HCT116 (cell line): ENCODE measurements around the gene CUL9. TPM values are rescaled to one million over a fixed set of nuclear protein-coding genes. Genes with fewer than 3 reads are reported as not detected.

Source experiments
- ATAC-seq: fragments of 200-7000 bp; cut with Tn5 transposase; 2 replicates; pipeline ENCODE4 v1.9.1; 2020; ENCODE audit warnings: mild to moderate bottlenecking, moderate library complexity
- BruUV-seq: library from RNA; stranded (reverse); fragments of 400-500 nt; replicated peaks from 2 replicates; lab custom pipeline; 2021; lab: Mats Ljungman, UMichigan
- CTCF ChIA-PET: fragments of 300-600 bp; sonication (Branson Sonifier 250); formaldehyde crosslinking; loops from one replicate; lab custom pipeline; 2021; ENCODE audit warnings: antibody characterized with exemption; lab: Charles Lee
- POLR2A ChIA-PET: fragments of 300-600, 350-600 bp; sonication (Branson Sonifier 250); formaldehyde crosslinking; loops from one replicate; lab custom pipeline; 2021; ENCODE audit warnings: antibody characterized with exemption; lab: Charles Lee
- RAD21 ChIA-PET, 2 experiments: fragments of 300-600 bp; sonication (Branson Sonifier 250); formaldehyde crosslinking; loops; one replicate each; lab custom pipeline; 2023; ENCODE audit warnings: low total read pairs in 2 of 2; ENCODE audit not compliant: uncharacterized antibody in 2 of 2, unreplicated experiment in 2 of 2, low non-redundant PET in 1 of 2; lab: Charles Lee
- DNase-seq: peaks from one replicate; pipeline ENCODE4 v3.0.0-alpha.2; 2010; ENCODE audit warnings: low read depth, low spot score
- H2AFZ ChIP-seq: fragments of 200-600 bp; shearing (Covaris generic), sonication (generic); 2 replicates; pipeline ENCODE4 v1.6.1; 2017; ENCODE audit warnings: low read depth, mixed run types, mixed read lengths, antibody characterized with exemption, low read length; ENCODE audit not compliant: poor library complexity, severe bottlenecking
- H3K27ac ChIP-seq: 2 replicates; pipeline ENCODE4 v1.5.1; 2012; ENCODE audit warnings: low read depth, low read length
- H3K27me3 ChIP-seq: fragments of 200-600 bp; sonication (generic); 2 replicates; pipeline ENCODE4 v1.6.1; 2016; ENCODE audit warnings: mixed run types, low read length, mixed read lengths; ENCODE audit not compliant: insufficient read depth
- H3K36me3 ChIP-seq, 2 experiments: fragments of 200-500 bp in 1 of 2; fragments of 200-600 bp in 1 of 2; sonication (Bioruptor generic) in 1 of 2; sonication (generic) in 1 of 2; 2 replicates each; pipeline versions ENCODE4 v1.5.1 to v1.6.1; 2014 to 2016; ENCODE audit warnings: low read length in 2 of 2, inconsistent platforms in 1 of 2, mixed read lengths in 1 of 2, mixed run types in 1 of 2; ENCODE audit not compliant: insufficient read depth in 2 of 2, control insufficient read depth in 1 of 2
- H3K4me1 ChIP-seq, 2 experiments: fragments of 200-600 bp in 1 of 2; sonication (generic) in 1 of 2; 2 replicates each; pipeline versions ENCODE4 v1.5.1 to v1.6.1; 2012 to 2017; ENCODE audit warnings: low read length in 2 of 2, inconsistent platforms in 1 of 2, mild to moderate bottlenecking in 1 of 2, mixed read lengths in 1 of 2, mixed run types in 1 of 2, moderate library complexity in 1 of 2; ENCODE audit not compliant: insufficient read depth in 2 of 2, control insufficient read depth in 1 of 2
- H3K4me2 ChIP-seq: fragments of 200-600 bp; sonication (generic); 2 replicates; pipeline ENCODE4 v1.6.1; 2017; ENCODE audit warnings: mixed run types, low read length, mixed read lengths
- H3K4me3 ChIP-seq, 2 experiments: fragments of 200-600 bp in 1 of 2; sonication (generic) in 1 of 2; replicated peaks in 1 of 2; 2 replicates each; pipeline ENCODE4 v1.5.1; 2011 to 2016; ENCODE audit warnings: low read length in 2 of 2, control low read depth in 1 of 2, low read depth in 1 of 2, mild to moderate bottlenecking in 1 of 2, mixed read lengths in 1 of 2, mixed run types in 1 of 2
- H3K79me2 ChIP-seq: fragments of 200-600 bp; sonication (generic); 2 replicates; pipeline ENCODE4 v1.6.1; 2017; ENCODE audit warnings: mild to moderate bottlenecking, mixed run types, low read length, moderate library complexity, mixed read lengths; ENCODE audit not compliant: insufficient read depth
- H3K9ac ChIP-seq: fragments of 200-600 bp; sonication (generic); 2 replicates; pipeline ENCODE4 v1.6.1; 2016; ENCODE audit warnings: low read length, mixed read lengths
- H3K9me2 ChIP-seq: fragments of 200-600 bp; sonication (generic), shearing (Covaris generic); 2 replicates; pipeline ENCODE4 v1.6.1; 2017; ENCODE audit warnings: mixed run types, mild to moderate bottlenecking, moderate library complexity; ENCODE audit not compliant: insufficient read depth
- H3K9me3 ChIP-seq, 2 experiments: fragments of 200-500 bp in 1 of 2; fragments of 200-600 bp in 1 of 2; sonication (Bioruptor generic) in 1 of 2; sonication (generic) in 1 of 2; 2 replicates each; pipeline ENCODE4 v1.6.1; 2014 to 2017; ENCODE audit warnings: low read length in 2 of 2, mixed read lengths in 2 of 2, inconsistent platforms in 1 of 2, low read depth in 1 of 2, mild to moderate bottlenecking in 1 of 2, mixed run types in 1 of 2, moderate library complexity in 1 of 2; ENCODE audit not compliant: control insufficient read depth in 1 of 2, insufficient read depth in 1 of 2
- H4K20me1 ChIP-seq: fragments of 200-600 bp; sonication (generic), shearing (Covaris generic); 2 replicates; pipeline ENCODE4 v1.6.1; 2017; ENCODE audit warnings: mixed run types, mild to moderate bottlenecking, moderate library complexity; ENCODE audit not compliant: insufficient read depth
- CBX3 ChIP-seq: IDR thresholded peaks from 2 replicates; pipeline ENCODE4 v1.6.1; 2012; ENCODE audit warnings: low read depth
- EGR1 ChIP-seq: IDR thresholded peaks from 2 replicates; pipeline ENCODE4 v1.6.1; 2012; ENCODE audit warnings: low read depth
- POLR2A ChIP-seq: IDR thresholded peaks from 2 replicates; pipeline ENCODE4 v1.7.0; 2011; ENCODE audit warnings: borderline replicate concordance; ENCODE audit not compliant: insufficient read depth, insufficient read length; ENCODE audit errors: extremely low read depth
- RAD21 ChIP-seq: IDR thresholded peaks from 2 replicates; pipeline ENCODE4 v1.6.1; 2012; ENCODE audit warnings: low read depth, mild to moderate bottlenecking
- SIN3A ChIP-seq: IDR thresholded peaks from 2 replicates; pipeline ENCODE4 v1.6.1; 2012; ENCODE audit warnings: low read depth
- SP1 ChIP-seq: IDR thresholded peaks from 2 replicates; pipeline ENCODE4 v1.6.1; 2012; ENCODE audit warnings: low read depth
- SRF ChIP-seq: IDR thresholded peaks from 2 replicates; pipeline ENCODE4 v1.6.1; 2012; ENCODE audit warnings: low read depth
- TCF7L2 ChIP-seq: IDR thresholded peaks from 2 replicates; pipeline ENCODE4 v1.7.0; 2011; ENCODE audit warnings: borderline replicate concordance, inconsistent platforms; ENCODE audit not compliant: insufficient read depth, insufficient read length; ENCODE audit errors: extremely low read depth
- YY1 ChIP-seq: IDR thresholded peaks from 2 replicates; pipeline ENCODE4 v1.6.1; 2011; ENCODE audit warnings: low read length, low read depth, moderate library complexity, mild to moderate bottlenecking; ENCODE audit not compliant: insufficient replicate concordance; ENCODE audit errors: extremely low read depth
- intact Hi-C: fragments of 100-400 bp; cut with micrococcal nuclease; formaldehyde crosslinking; loops from 2 replicates; pipeline ENCODE4 v1.10.0; 2022
- total RNA-seq: library from RNA; stranded (reverse); gene quantifications from one replicate; pipeline ENCODE4 v1.2.1, GENCODE V29; 2021; ENCODE audit not compliant: unreplicated experiment
- TF ChIP-seq, protein P1 (sequence below): IDR thresholded peaks from 2 replicates; pipeline ENCODE4 v1.6.1; 2012; ENCODE audit warnings: low read depth
- TF ChIP-seq, protein P2 (sequence below): IDR thresholded peaks from 2 replicates; pipeline ENCODE4 v1.6.1; 2012
- TF ChIP-seq, protein P3 (sequence below): IDR thresholded peaks from 2 replicates; pipeline ENCODE4 v1.6.1; 2012
- TF ChIP-seq, protein P4 (sequence below): IDR thresholded peaks from 2 replicates; pipeline ENCODE4 v1.6.1; 2011; ENCODE audit warnings: mild to moderate bottlenecking, low read length, moderate library complexity; ENCODE audit not compliant: insufficient replicate concordance; ENCODE audit errors: extremely low read depth

Gene CUL9
- total RNA-seq, 1 experiment from 2014 or later = 36.5 TPM

DNA sequence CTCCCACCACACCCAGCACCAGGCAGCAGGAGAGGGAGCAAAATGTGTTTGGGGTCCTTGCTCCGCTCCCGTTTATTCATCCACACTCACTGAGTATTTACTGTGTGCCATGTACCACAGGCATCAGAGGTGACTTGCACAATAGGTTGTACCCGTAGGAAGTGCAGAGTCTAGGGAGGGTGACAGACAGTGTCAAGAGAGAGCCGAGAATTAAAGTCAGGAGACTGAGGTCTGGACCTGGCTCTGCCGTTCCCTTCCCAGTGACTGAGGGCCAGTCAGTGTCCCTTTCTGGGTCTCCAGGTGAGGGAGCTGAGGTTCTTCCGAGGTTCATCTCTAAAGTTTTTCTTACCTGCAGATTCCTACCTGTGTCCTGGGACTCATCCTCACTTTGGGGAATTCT, 83.6 kb downstream of the CUL9 start:
- Histone ChIP-seq H3K27me3 (no peaks in the 10 kb centered on the region), H3K36me3 (no peaks in the 10 kb centered on the region), H3K4me1 (no peaks in the 10 kb centered on the region), H3K4me2 (no peak overlapping the region), H3K4me3 (no peak overlapping the region), H2AFZ (no peak overlapping the region), H3K9me2 (no peaks in the 10 kb centered on the region), H3K9ac (no peak overlapping the region), H3K9me3 (no peaks in the 10 kb centered on the region), H3K79me2 (no peaks in the 10 kb centered on the region), H4K20me1 (no peaks in the 10 kb centered on the region), H3K27ac (no peak overlapping the region)
- RAD21 ChIA-PET = no interaction called here
- ATAC-seq = no peak
- POLR2A ChIA-PET = no interaction called here
- intact Hi-C loops = no loop called here
- CTCF ChIA-PET = interaction anchor here (1.6 to 1.7 kb wide), 2 partner anchors 69 to 241 kb away, joined by 4 read pairs; no protein-coding TSS in a partner anchor
- TF ChIP-seq RAD21 = peak; percentile 22; the same call in 1 of the 2 replicates
- TF ChIP-seq, protein P1, sequence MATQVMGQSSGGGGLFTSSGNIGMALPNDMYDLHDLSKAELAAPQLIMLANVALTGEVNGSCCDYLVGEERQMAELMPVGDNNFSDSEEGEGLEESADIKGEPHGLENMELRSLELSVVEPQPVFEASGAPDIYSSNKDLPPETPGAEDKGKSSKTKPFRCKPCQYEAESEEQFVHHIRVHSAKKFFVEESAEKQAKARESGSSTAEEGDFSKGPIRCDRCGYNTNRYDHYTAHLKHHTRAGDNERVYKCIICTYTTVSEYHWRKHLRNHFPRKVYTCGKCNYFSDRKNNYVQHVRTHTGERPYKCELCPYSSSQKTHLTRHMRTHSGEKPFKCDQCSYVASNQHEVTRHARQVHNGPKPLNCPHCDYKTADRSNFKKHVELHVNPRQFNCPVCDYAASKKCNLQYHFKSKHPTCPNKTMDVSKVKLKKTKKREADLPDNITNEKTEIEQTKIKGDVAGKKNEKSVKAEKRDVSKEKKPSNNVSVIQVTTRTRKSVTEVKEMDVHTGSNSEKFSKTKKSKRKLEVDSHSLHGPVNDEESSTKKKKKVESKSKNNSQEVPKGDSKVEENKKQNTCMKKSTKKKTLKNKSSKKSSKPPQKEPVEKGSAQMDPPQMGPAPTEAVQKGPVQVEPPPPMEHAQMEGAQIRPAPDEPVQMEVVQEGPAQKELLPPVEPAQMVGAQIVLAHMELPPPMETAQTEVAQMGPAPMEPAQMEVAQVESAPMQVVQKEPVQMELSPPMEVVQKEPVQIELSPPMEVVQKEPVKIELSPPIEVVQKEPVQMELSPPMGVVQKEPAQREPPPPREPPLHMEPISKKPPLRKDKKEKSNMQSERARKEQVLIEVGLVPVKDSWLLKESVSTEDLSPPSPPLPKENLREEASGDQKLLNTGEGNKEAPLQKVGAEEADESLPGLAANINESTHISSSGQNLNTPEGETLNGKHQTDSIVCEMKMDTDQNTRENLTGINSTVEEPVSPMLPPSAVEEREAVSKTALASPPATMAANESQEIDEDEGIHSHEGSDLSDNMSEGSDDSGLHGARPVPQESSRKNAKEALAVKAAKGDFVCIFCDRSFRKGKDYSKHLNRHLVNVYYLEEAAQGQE = no peak
- DNase-seq = no peak
- BruUV-seq = no TSS peak

- intact Hi-C loops = no loop called here
- H3K27ac ChIP-seq = no peak overlapping the region
- H3K27me3 ChIP-seq = no peaks in the 10 kb centered on the region
- H4K20me1 ChIP-seq = no peaks in the 10 kb centered on the region
- H3K4me1 ChIP-seq = no peaks in the 10 kb centered on the region
- H3K36me3 ChIP-seq = no peaks in the 10 kb centered on the region
- H3K9me3 ChIP-seq = no peaks in the 10 kb centered on the region
- no peak overlapping the region for H3K4me3 ChIP-seq
- POLR2A ChIA-PET = no interaction called here
- no peaks in the 10 kb centered on the region for H3K9me2 ChIP-seq
- BruUV-seq = no TSS peak
- H3K79me2 ChIP-seq = no peaks in the 10 kb centered on the region
- no peak overlapping the region for H2AFZ ChIP-seq
- CTCF ChIA-PET = interaction anchor here (0.7 kb wide), 1 partner anchor 39 kb away, joined by 3 read pairs; no protein-coding TSS in a partner anchor
- no peak overlapping the region for H3K4me2 ChIP-seq
- no peak overlapping the region for H3K9ac ChIP-seq
- no peak for DNase-seq
- RAD21 ChIA-PET = no interaction called here
- no peak for ATAC-seq
- TF ChIP-seq YY1 = no peak
- TF ChIP-seq CBX3 = no peak
- TF ChIP-seq EGR1 = no peak
- TF ChIP-seq POLR2A = no peak
- TF ChIP-seq SIN3A = no peak
- no peak for TF ChIP-seq RAD21
- TF ChIP-seq, protein P2, sequence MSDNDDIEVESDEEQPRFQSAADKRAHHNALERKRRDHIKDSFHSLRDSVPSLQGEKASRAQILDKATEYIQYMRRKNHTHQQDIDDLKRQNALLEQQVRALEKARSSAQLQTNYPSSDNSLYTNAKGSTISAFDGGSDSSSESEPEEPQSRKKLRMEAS = no peak
- no peak for TF ChIP-seq TCF7L2
- no peak for TF ChIP-seq SRF
- no peak for TF ChIP-seq SP1
- TF ChIP-seq, protein P3, sequence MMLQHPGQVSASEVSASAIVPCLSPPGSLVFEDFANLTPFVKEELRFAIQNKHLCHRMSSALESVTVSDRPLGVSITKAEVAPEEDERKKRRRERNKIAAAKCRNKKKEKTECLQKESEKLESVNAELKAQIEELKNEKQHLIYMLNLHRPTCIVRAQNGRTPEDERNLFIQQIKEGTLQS = no peak
- TF ChIP-seq, protein P4, sequence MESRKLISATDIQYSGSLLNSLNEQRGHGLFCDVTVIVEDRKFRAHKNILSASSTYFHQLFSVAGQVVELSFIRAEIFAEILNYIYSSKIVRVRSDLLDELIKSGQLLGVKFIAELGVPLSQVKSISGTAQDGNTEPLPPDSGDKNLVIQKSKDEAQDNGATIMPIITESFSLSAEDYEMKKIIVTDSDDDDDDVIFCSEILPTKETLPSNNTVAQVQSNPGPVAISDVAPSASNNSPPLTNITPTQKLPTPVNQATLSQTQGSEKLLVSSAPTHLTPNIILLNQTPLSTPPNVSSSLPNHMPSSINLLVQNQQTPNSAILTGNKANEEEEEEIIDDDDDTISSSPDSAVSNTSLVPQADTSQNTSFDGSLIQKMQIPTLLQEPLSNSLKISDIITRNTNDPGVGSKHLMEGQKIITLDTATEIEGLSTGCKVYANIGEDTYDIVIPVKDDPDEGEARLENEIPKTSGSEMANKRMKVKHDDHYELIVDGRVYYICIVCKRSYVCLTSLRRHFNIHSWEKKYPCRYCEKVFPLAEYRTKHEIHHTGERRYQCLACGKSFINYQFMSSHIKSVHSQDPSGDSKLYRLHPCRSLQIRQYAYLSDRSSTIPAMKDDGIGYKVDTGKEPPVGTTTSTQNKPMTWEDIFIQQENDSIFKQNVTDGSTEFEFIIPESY = no peak
Measured at GRCh38 chr6:43267619-43268354, 85.8 kb downstream of the CUL9 start.
